Lower leg skin (tissue), 3 donors: ENCODE results near the gene R3HDM2.

Experiments
- POLR2A ChIP-seq, 2 donors: fragments of 450-650 bp; IDR thresholded peaks; one replicate each; pipeline ENCODE4 v1.6.1; 2016 to 2017; ENCODE audit warnings: antibody characterized with exemption in 2 of 2, mild to moderate bottlenecking in 1 of 2, moderate library complexity in 1 of 2
- TF ChIP-seq, protein P1 (sequence below), 3 donors: fragments of 450-650 bp; IDR thresholded peaks; one replicate each; pipeline ENCODE4 v1.5.1; 2016; ENCODE audit warnings: antibody characterized with exemption in 3 of 3, mild to moderate bottlenecking in 3 of 3, moderate library complexity in 2 of 3

DNA sequence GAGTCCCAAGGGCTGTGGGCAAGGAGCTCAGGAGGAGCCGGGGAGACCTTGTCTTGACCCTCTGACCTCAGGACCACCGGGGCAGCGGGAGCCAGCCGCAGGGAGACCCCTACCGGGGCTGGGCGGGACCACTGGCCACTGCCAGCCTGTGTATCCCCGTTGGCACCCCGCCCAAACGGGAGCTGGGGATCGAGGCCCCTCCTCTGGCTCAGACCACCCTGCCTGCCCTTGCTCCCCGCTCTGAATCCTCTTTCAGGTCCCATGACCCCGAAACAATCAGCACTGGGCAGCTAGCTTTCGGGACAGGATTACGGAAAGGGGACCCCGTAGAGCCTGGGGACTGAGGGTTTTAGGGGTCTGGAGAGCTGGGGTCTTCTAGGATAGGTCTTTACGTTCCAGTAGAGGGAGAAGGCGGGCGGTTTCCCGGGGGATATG lies 30.0 kb upstream of the R3HDM2 start:
- TF ChIP-seq, protein P1, sequence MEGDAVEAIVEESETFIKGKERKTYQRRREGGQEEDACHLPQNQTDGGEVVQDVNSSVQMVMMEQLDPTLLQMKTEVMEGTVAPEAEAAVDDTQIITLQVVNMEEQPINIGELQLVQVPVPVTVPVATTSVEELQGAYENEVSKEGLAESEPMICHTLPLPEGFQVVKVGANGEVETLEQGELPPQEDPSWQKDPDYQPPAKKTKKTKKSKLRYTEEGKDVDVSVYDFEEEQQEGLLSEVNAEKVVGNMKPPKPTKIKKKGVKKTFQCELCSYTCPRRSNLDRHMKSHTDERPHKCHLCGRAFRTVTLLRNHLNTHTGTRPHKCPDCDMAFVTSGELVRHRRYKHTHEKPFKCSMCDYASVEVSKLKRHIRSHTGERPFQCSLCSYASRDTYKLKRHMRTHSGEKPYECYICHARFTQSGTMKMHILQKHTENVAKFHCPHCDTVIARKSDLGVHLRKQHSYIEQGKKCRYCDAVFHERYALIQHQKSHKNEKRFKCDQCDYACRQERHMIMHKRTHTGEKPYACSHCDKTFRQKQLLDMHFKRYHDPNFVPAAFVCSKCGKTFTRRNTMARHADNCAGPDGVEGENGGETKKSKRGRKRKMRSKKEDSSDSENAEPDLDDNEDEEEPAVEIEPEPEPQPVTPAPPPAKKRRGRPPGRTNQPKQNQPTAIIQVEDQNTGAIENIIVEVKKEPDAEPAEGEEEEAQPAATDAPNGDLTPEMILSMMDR (IDR thresholded peaks at IDR 0.05) = no peak
- no peak for TF ChIP-seq POLR2A (IDR thresholded peaks at IDR 0.05)
